GM21825 (cell line): ENCODE measurements around the gene STK11.

ENCODE experiments used
- ATAC-seq: cut with Tn5 transposase; IDR thresholded peaks from one replicate; pipeline ENCODE4 v1.9.1; 2021; ENCODE audit warnings: mild to moderate bottlenecking, moderate library complexity; ENCODE audit not compliant: unreplicated experiment

The STK11 gene

DNA sequence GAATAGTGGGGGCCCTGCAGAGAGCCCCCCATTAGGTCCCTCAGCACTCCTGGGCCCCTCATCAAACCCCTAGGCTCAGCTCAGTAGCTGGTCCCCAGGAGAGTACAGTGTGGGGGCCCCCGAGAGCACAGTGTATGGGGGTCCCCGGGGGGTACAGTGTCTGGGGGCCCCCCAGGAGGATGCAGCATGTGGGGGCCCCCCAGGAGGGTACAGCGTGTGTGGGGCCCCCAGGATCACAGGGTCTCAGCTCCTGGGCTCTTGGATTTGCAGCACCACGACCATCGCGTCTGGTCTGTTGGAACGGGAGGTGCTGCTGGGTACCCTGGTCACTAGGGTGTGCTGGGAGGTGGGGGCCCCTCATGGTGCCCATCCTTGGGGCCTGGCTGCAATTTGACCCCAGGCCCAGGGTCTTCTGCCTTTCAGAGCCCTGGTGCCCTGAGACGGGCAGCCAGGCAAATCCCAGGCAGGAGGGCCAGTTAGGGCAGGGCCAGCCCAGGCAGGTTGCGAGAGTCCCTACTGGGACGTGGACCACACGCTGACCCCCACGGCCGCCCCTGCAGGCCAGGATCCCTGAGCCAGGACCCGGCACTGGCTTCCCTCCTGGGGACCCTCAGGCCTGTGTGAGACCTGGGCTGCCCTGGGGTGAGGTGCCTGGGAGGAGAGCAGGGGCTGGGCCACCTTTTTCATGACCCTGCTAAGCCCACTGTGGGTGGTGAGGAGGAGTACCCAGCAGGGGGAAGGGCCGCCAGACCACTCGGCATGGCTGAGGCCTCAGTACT is 18.7 kb downstream of the STK11 start:
- ATAC-seq = no peak

- ATAC-seq = no peak
Observed at GRCh38 chr19:1224847-1225246, 19.3 kb downstream of the STK11 start.

DNA sequence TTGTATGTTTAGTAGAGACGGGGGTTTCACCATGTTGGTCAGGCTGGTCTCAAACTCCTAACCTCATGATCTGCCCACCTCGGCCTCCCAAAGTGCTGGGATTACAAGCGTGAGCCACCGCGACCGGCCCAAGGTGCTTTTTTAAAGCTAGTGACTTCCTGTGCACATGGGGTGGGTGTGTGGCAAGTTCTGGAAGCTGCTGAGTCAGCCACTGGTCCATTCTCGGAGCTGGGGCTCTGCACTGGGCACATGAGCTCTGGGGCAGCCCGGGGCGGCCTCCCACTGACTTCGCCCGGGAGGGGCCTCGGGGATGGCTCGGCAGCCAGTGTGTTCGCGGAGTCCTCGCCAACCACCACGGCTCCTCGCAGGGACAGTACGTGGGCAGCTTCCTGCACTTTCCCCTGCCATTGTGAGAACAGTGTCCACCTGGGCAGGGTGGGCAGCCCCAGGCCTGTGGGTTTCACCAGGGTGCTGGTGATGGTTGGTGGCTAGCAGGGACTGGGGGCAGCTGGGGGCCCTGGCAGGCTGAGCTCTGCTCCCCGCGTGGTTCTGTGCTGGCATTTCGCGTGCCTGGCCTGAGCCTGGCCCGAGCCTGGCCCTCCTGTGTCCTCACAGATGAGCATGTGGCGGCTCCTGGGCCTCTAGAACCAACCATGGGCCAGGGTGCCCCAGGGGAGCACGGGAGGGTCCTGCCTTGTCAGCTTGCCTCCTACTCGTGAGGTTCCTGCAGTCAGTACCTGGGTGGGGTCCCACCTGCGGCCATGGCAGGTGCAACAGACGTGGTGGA is 20.1 kb downstream of the STK11 start:
- no peak for ATAC-seq

GRCh38 chr19:1226227-1226518 is 20.6 kb downstream of the STK11 start:
- no peak for ATAC-seq

DNA sequence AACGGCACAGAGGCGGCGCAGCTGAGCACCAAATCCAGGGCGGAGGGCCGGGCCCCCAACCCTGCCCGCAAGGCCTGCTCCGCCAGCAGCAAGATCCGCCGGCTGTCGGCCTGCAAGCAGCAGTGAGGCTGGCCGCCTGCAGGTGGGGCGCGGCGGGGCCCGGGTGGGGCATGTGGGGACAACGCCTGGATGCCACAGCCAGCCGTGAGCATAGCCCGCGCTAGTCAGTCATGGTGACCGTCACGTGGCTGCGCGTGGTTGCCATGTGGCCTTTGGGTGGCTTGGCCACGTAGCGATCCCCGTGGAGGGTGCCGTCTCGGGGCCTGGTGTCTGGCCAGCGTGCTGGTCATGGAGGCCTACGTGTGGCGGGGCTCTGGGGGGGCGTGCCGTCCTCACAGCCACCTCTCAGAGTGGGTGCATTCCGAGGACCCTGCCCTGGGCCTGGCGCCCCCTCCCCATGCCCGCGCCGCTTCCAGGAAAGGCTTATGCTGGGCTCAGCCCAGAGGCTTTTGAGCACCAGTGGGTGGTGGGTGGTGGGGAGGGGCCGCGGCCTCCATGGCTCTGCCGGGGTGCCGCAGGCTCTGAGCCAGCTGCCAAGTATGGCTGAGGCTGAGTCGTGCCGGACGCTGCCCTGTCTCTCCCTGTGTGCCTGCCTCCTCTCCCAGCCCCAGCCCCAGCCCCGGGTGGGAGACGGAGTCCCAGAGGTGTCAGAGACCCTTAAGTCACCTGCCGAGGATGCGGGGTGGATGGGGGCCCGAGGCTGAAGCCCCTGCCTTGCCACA is 21.1 kb downstream of the STK11 start:
- ATAC-seq = no peak

DNA sequence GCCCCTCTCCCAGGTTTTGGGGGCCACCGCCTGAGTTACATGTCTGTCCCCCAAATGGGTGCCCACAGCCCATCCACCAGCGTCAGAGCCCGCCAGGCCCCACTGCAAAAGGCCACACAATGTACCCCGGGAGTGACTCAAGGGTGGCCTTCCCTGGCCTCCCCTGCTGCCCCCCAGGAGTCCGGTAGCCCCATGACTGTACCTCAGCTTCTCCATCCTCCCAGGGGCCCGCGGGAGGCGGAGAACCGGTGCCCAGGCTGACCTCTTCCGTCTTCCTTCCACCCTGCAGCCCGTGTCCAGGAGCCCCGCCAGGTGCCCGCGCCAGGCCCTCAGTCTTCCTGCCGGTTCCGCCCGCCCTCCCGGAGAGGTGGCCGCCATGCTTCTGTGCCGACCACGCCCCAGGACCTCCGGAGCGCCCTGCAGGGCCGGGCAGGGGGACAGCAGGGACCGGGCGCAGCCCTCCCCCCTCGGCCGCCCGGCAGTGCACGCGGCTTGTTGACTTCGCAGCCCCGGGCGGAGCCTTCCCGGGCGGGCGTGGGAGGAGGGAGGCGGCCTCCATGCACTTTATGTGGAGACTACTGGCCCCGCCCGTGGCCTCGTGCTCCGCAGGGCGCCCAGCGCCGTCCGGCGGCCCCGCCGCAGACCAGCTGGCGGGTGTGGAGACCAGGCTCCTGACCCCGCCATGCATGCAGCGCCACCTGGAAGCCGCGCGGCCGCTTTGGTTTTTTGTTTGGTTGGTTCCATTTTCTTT is 21.9 kb downstream of the STK11 start:
- no peak for ATAC-seq

- ATAC-seq = no peak
Observed at GRCh38 chr19:1228161-1228957, 22.8 kb downstream of the STK11 start.

GRCh38 chr19:1229056-1229923 is 23.7 kb downstream of the STK11 start:
- ATAC-seq = no peak

DNA sequence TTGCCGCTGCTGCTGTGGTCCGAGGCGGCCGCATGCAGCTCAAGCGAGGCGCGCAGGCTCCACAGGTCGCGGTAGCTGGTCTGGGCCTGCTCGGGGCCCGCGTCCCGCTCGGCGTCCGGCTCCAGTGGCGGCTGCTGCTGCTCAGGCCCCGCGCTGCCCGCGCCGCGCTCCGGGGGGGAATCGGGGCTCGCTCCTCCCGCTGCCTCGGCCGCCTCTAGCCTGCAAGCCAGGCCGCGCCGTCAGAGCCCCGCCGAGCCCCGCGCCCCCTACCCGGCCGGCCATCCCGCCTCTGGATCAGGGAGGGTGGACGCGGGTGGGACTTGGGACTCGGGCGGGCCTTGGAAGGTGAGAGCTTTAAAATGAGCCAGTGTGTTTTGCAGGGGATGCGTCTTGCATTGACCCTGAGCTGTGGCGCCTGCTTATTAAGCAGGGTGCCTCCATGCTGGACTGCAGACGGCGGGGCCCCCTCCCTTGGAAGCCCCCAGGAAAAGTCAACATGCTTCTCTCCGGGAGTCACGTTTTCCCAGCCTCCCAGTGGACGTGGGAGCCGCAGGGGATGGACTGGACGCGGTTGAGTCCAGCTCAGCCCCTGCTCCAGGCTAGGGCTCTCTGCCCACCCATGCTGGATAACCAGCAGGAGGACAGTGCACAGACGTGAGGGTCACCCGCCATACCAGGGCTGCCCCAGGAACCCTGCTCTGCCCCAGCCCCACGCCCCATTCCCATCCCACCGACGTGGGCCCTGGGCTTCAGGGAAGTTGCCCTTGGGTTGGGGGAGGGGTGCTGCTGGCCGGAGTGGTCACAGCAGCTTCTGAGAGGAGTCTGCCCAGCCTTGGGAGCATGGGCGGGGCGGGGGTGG is 24.6 kb downstream of the STK11 start:
- no peak for ATAC-seq

DNA sequence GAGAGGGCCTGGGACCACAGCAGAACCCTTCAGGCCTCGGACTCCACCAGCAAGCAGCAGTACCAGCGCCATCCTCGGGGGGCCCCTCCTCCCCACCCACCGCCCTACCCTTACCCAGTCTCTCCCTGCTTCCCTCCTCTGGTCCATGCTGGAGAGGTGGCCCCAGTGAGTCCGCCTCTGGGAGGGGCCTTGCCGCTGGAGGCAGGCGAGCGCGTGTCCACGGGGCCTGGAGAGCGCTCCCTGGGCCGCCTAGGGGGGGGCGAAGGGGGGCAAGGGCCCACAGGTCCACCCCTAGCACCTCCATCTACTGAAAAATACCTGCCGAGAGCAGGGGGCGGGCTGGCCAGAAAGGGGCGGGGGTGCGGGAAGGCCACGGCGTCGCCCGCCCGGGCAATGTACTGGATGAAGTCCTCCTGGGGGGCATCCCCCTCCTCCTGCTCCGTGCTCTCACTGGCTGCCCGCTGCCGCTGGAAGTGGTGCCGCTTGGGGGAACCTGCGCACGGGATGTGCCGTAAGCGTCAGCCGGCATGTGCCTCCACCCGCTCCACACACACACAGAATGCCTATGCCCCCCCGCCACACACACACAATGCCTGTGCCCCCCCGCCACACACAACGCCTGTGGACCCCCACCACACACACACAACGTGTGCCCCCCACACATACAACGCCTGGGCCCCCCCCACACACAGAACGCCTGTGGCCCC is 25.4 kb downstream of the STK11 start:
- ATAC-seq = no peak

DNA sequence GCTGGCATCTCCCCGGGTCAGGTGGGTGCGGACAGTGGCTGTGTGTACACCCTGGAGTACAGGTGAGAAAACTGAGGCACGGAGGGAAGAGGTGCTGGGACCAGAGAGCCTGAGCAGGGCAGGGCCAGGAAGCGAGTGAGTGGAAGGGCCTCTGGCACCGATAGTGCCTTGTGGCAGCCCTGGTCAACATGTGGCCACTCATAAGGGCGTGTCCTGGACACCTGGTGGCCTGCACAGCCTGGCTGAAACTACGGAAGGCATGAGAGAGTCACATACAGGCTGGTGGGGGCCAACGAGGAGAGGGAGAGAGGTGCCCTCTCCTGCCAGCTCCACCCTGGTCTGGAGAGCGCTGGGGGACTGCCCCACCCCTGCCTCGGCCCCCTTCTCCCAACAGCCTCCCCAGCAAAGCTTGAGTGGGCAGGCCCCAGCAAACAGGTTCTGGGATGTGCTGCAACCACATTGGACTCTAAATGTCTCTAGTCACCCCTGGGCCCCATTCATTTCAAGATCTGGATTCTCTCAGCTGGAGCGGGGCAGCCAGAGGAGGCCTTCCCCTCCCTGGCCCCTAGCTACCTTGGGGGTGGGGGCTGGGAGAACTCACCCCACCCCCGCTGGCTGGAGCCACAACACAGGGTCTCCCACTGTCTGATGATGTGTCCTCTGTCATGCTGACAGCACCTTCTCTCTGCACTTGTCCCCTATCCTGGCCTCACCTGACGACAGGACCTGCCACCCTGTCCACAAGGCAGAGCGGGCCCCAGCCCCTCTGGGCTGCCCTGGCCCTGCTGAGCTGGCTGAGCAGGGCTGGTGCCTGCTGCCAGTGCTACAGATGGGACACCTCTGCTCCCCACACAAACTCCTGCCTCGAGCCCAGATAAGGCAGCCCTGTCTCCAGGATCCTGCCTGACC is 26.4 kb downstream of the STK11 start:
- ATAC-seq = no peak

GRCh38 chr19:1232652-1233072 is 27.1 kb downstream of the STK11 start:
- no peak for ATAC-seq

GRCh38 chr19:1233115-1233667 is 27.6 kb downstream of the STK11 start:
- no peak for ATAC-seq

DNA sequence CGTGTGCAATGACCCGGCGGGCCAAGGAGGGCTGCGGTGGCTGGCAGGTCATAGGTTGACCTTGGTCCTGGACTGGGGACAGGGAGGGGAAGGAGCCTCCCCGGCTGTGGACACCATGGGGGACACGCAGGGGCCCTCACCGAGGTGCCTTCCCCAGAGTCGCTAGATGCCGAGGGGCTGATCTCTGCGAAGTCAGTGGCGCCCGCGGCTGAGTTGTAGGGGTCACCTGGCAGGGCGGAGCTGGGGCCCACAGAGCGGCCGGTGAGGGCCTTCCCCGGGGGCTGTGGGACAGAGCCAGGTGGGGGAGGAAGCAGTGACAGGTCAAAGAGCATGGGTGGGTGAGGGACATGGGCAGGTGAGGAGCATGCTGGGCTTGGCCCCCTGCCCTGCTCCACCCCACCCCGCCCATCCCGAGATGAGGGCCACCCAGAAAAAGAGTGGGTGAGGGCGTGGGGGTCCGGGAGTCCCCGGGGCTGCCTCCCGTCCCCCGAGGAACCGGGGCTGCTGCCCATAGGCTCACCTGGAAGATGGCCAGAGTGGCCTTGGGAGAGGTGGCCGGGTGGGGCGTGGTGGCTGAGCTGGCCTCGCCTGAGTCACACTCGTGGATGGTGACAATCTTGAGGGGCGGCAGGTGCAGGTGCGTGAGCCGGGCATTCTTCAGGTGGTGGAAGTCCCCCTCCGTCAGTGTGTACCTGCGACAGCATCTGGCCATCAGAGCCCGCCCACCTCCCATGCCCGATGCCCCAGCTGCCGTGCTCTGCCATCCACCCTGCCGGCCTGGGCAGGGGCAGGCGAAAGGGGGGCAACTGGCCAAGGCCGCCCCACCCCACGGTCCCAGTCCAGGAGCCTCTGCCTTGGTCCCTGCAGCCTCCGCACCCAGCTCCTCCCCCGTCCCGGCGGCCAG is 28.7 kb downstream of the STK11 start:
- ATAC-seq = no peak

DNA sequence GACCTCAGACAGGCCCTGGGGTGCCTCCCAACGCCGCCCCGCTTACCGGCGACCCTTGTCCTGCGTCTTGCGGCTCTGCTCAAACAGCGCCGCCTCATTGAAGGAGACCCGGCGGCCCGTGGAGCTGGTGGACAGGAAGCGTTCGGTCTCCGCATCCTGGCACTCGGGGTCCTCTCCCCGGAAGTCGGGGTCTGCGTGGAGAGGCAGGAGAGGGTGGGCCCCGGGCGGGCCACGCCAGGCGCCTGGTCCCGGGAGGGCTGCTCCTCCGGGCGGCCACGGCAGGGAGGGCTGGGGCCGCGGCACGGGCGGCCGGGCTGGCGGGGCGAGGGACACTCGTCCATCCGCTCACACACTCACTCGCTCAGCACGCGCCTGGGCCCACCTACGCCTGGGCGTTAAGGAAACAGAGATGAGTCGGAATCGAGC is 29.4 kb downstream of the STK11 start:
- no peak for ATAC-seq
